Endothelial cell (in vitro differentiated cells): ENCODE measurements around the gene COL1A1. TPM values are rescaled to one million over a fixed set of nuclear protein-coding genes. Genes with fewer than 3 reads are reported as not detected.

ENCODE experiments used
- DNase-seq: peaks from one replicate; pipeline ENCODE4 v3.0.0; 2021; ENCODE audit warnings: low spot score
- H3K27ac Mint-ChIP-seq: one replicate; pipeline ENCODE4 v1.8.0; 2021; ENCODE audit warnings: mixed read lengths, inconsistent platforms; ENCODE audit not compliant: unreplicated experiment
- H3K27me3 Mint-ChIP-seq: one replicate; pipeline ENCODE4 v1.8.0; 2021; ENCODE audit warnings: mild to moderate bottlenecking, moderate library complexity, mixed read lengths, inconsistent platforms; ENCODE audit not compliant: unreplicated experiment
- H3K36me3 Mint-ChIP-seq: one replicate; pipeline ENCODE4 v1.8.0; 2021; ENCODE audit warnings: mild to moderate bottlenecking, low read depth, mixed read lengths, inconsistent platforms; ENCODE audit not compliant: unreplicated experiment
- H3K4me1 Mint-ChIP-seq: one replicate; pipeline ENCODE4 v1.8.0; 2021; ENCODE audit warnings: mild to moderate bottlenecking, mixed read lengths, inconsistent platforms; ENCODE audit not compliant: unreplicated experiment
- H3K4me3 Mint-ChIP-seq: one replicate; pipeline ENCODE4 v1.8.0; 2021; ENCODE audit warnings: mild to moderate bottlenecking, mixed read lengths, inconsistent platforms; ENCODE audit not compliant: unreplicated experiment
- H3K9me3 Mint-ChIP-seq: one replicate; pipeline ENCODE4 v1.8.0; 2021; ENCODE audit warnings: mixed read lengths, inconsistent platforms; ENCODE audit not compliant: unreplicated experiment
- CTCF ChIP-seq: fragments of 200-600 bp; sonication (generic); IDR thresholded peaks from one replicate; pipeline ENCODE4 v1.5.0; 2021; ENCODE audit warnings: antibody characterized with exemption; ENCODE audit not compliant: unreplicated experiment
- total RNA-seq: library from RNA; stranded (reverse); fragmentation: NEBNext Ultra II Directional; extraction: Animal tissue kit (Norgen Biotek cat#: 25700); gene quantifications from one replicate; pipeline ENCODE4 v1.2.1, GENCODE V29; 2021; ENCODE audit not compliant: unreplicated experiment

COL1A1 gene
- total RNA-seq, 1 donor from 2014 or later = 6.8 TPM

- no peaks in the 10 kb centered on the region for H3K9me3 Mint-ChIP-seq
- no peak overlapping the region for H3K4me3 Mint-ChIP-seq
- no peak overlapping the region for H3K27ac Mint-ChIP-seq
- TF ChIP-seq CTCF = no peak
- H3K27me3 Mint-ChIP-seq = peaks cover 7% of the 10 kb centered on the region
- no peaks in the 10 kb centered on the region for H3K36me3 Mint-ChIP-seq
- peaks cover 8% of the 10 kb centered on the region for H3K4me1 Mint-ChIP-seq
- DNase-seq = no peak
Measured at GRCh38 chr17:50176559-50177357, 24.7 kb downstream of the COL1A1 start.

- no peak overlapping the region for H3K4me3 Mint-ChIP-seq
- no peak overlapping the region for H3K27ac Mint-ChIP-seq
- no peaks in the 10 kb centered on the region for H3K9me3 Mint-ChIP-seq
- no peaks in the 10 kb centered on the region for H3K36me3 Mint-ChIP-seq
- H3K27me3 Mint-ChIP-seq = peaks cover 4% of the 10 kb centered on the region
- no peak for DNase-seq
- H3K4me1 Mint-ChIP-seq = peaks cover 6% of the 10 kb centered on the region
- no peak for TF ChIP-seq CTCF
Measured at GRCh38 chr17:50175035-50175807, 26.2 kb downstream of the COL1A1 start.

GRCh38 chr17:50174444-50174843 is 27.0 kb downstream of the COL1A1 start:
- H3K36me3 Mint-ChIP-seq = peaks cover 1% of the 10 kb centered on the region
- no peak for TF ChIP-seq CTCF
- H3K4me1 Mint-ChIP-seq = peaks cover 6% of the 10 kb centered on the region
- H3K4me3 Mint-ChIP-seq = no peak overlapping the region
- H3K27me3 Mint-ChIP-seq = peaks cover 4% of the 10 kb centered on the region
- DNase-seq = no peak
- H3K9me3 Mint-ChIP-seq = no peaks in the 10 kb centered on the region
- no peak overlapping the region for H3K27ac Mint-ChIP-seq

- DNase-seq = no peak
- no peak for TF ChIP-seq CTCF
- H3K27me3 Mint-ChIP-seq = peaks cover 6% of the 10 kb centered on the region
- no peak overlapping the region for H3K27ac Mint-ChIP-seq
- H3K4me3 Mint-ChIP-seq = no peak overlapping the region
- peaks cover 4% of the 10 kb centered on the region for H3K36me3 Mint-ChIP-seq
- H3K4me1 Mint-ChIP-seq = peaks cover 9% of the 10 kb centered on the region
- H3K9me3 Mint-ChIP-seq = no peaks in the 10 kb centered on the region
Measured at GRCh38 chr17:50173335-50173941, 28.0 kb downstream of the COL1A1 start.
